GDM1 (cell line): ENCODE measurements around the gene GP1BB.

Experiments used
- DNase-seq: peaks from one replicate; lab custom pipeline; 2025; lab: John Stamatoyannopoulos, UW

Gene GP1BB

GRCh38 chr22:19766511-19767426 is 43.4 kb downstream of the GP1BB start:
- peak; percentile 46 for DNase-seq

DNA sequence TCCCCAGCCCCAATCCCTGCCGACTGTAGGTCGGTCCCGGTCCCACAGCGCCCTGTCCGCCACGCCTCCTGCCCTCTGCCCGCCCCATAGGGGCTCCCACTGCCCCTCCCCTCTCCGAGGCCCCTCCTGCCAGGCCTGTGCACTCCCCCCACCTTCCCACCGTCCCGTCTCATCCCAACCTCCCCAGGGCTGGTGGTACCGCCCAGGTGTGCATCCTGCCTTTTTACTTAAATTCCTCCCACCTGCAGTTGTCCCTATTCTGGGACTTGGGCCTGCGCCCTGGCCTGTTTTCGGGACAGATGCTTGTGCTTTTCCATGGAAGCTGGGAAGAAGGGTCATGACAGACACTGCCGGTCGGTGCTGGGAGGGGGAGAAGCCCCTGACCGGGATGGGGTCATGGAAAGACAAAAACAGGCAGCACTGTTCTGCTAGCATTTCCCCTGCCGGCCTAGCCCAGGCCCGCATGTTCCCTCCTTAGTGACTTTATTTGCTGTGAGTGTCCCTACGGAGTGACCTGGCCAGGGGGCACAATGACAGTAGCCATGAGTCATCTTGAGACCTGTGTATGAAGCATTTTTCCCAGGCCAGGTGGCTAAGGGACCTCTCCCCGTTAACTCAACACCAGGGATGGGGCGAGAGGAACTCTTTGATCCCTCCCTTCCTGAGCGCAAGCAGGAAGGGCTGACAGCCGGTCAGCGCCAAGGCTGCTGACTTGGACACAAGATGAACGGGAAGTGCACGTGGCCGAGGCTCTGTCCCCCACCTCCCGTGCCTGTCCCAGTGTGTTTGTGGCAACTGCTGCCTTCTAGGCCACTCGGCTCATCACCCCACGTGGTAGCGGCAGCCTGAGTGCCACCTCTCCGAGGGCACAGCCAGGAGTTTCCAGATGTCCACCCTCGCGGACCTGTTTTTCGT is 44.3 kb downstream of the GP1BB start:
- no peak for DNase-seq

GRCh38 chr22:19769393-19769715 is 46.0 kb downstream of the GP1BB start:
- no peak for DNase-seq

DNA sequence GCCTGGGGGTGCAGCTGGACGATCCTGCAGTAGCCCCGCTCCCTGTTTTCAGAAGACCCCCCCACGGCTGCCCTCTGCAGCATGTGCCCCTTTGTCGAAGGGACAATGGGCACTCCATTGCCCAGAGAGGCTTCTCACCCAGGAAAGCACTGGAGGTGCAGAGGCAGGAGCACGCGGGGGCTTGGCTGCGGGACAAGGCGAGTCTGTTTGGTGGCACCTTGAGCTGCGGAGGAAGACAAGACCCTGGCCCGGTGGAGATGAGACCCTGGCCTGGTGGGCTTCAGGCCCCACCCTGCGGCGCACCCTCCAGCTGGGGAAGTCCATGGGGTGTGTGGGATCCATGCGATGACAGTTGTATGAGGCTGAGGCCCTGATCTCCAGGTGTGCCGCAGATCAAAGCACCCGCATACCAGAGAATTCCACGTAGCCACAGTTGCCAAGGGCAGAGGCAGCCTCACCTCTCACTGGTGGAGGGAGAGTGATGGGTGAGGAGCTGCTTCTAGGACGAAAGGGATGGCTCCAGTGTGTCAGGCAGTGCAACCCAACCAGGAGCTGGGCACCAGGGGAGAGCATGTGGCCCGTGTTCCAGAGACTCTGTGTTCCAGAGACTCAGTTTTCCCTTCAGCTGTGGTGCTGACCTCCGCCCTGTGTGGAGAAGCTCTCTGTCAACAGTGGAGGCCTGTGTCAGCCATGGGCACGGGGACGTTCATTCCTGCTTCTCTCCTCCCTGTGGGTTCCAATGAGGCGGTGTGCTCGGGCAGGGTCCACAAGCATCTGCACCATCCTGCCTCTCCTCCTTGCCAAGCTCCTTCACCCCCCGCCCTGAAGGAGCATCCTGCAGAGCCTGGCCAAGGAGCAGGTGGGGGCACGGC is 47.2 kb downstream of the GP1BB start:
- no peak for DNase-seq

DNA sequence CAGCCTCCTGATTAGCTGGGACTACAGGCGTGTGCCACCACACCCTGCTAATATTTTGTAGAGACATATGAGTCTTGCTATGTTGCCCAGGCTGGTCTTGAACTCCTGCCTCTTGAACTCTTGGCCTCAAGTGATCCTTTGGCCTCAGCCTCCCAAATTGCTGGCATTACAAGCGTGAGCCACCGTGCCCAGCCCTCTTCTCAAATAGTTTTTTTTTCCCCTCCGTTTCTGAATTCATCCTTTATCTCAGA is 49.0 kb downstream of the GP1BB start:
- DNase-seq = no peak

GRCh38 chr22:19772673-19773469 is 49.5 kb downstream of the GP1BB start:
- no peak for DNase-seq

DNA sequence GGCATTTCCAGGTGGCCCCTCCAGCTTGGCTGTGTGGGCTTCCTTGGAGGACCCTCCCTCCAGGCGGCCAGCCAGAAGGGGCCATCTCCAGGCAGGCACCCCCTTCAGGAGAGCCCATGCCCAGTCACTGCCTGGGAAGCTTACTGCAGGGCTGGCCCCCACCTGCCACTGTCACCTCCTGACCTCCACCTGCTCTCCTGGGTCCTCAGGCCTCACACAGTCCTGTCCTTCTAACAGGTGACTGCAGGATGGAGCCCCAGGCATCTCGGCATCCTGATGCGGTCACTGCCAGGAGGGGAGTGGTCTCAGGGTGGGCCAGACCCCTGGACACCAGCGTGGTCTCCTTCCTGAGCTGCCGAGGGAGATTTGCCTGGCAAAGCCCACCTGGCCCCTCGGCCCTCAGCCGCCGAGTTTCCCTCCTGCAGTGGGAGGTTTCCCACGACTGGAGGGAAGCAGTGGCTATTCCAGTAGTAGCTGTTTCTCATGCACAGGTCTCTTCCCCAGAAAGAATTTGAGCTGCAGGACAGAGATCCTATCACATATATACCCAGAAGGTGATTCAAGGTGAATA is 50.2 kb downstream of the GP1BB start:
- no peak for DNase-seq
